Body of pancreas (tissue), 4 donors: Measurements from ENCODE around the gene IQCK.

Experiments
- CTCF ChIP-seq, 7 experiments: fragments of 450-650 bp in 4 of 7; fragments of 200-600 bp in 3 of 7; sonication (generic) in 3 of 7; IDR thresholded peaks; one replicate each; pipeline ENCODE4 v1.5.1; 2016 to 2019; ENCODE audit warnings: antibody characterized with exemption in 7 of 7
- POLR2A ChIP-seq, 3 donors: fragments of 450-650 bp; IDR thresholded peaks; one replicate each; pipeline ENCODE4 v1.6.1; 2016; ENCODE audit warnings: antibody characterized with exemption in 3 of 3, mild to moderate bottlenecking in 2 of 3

DNA sequence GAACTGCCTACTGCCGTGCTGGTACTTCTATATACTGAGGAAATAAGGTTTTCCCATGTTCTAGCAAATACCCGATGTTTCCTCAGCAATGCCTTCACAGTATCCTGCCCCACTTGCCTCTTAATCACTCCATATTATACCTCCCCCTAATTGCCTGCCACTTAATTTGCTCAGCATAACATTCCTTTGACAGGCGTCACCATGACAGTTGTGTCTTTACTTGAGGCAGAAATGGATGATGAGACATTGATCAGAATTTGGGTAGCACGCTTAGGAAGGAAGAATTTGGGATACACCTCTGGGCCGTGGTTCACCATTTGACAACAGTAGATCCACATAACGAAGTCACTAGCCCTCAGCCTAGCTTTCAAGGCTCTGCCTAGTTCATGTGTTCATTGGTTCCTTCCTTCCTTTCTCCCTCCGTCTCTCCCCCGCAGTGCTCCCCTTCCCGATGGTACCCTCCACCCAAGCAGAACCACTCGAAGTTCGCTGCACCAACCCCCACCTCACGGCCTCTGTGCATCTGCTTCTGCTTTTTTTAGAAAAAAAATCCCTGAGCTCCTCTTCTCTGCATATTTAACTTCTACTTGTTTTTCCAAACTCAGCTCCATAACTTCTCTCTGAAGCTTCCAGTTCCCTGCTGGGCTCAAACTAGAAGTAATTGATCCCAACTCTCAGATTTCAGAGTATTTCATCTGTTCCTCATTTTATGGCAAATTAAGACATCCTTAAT, 19.4 kb downstream of the IQCK start:
- no peak for TF ChIP-seq POLR2A (IDR thresholded peaks at IDR 0.05)
- TF ChIP-seq CTCF (IDR thresholded peaks at IDR 0.05), result no peak
